Inferior parietal cortex (tissue), 1 donor: ENCODE results near the gene NKAIN4.

ENCODE experiments used
- DNase-seq: peaks from one replicate; pipeline ENCODE4 v3.0.0-alpha.2; 2016; ENCODE audit errors: extremely low spot score

Gene NKAIN4

GRCh38 chr20:63254232-63254605, at the start of gene NKAIN4:
TSS of gene NKAIN4 (minus strand) at chr20:63254463. CDS start at chr20:63254450, 13 bp downstream.
- no peak for DNase-seq

GRCh38 chr20:63303095-63303666, 48.9 kb upstream of the NKAIN4 start:
- no peak for DNase-seq

- no peak for DNase-seq
Measured at GRCh38 chr20:63301671-63302070, 47.4 kb upstream of the NKAIN4 start.

GRCh38 chr20:63298731-63299312, 44.6 kb upstream of the NKAIN4 start:
- no peak for DNase-seq

- no peak for DNase-seq
Measured at GRCh38 chr20:63297796-63298572, 43.7 kb upstream of the NKAIN4 start.

- no peak for DNase-seq
Measured at GRCh38 chr20:63297371-63297781, 43.1 kb upstream of the NKAIN4 start.

GRCh38 chr20:63296531-63297299, 42.5 kb upstream of the NKAIN4 start:
- DNase-seq = no peak

GRCh38 chr20:63295846-63296245, 41.6 kb upstream of the NKAIN4 start:
- DNase-seq = no peak

- no peak for DNase-seq
Measured at GRCh38 chr20:63295422-63295821, 41.2 kb upstream of the NKAIN4 start.

- DNase-seq = no peak
Measured at GRCh38 chr20:63295018-63295417, 40.8 kb upstream of the NKAIN4 start.

GRCh38 chr20:63294536-63294900, 40.3 kb upstream of the NKAIN4 start:
- no peak for DNase-seq

- DNase-seq = no peak
Measured at GRCh38 chr20:63293871-63294535, 39.7 kb upstream of the NKAIN4 start.

- DNase-seq = no peak
Measured at GRCh38 chr20:63293456-63293855, 39.2 kb upstream of the NKAIN4 start.

GRCh38 chr20:63292904-63293303, 38.6 kb upstream of the NKAIN4 start, which contains the start of gene COL20A1:
TSS of gene COL20A1 (plus strand) at chr20:63293186. CDS start at chr20:63295108, 1,922 bp downstream.
- no peak for DNase-seq

GRCh38 chr20:63292292-63292701, 38.0 kb upstream of the NKAIN4 start:
- no peak for DNase-seq

GRCh38 chr20:63291811-63292210, 37.5 kb upstream of the NKAIN4 start:
- no peak for DNase-seq

GRCh38 chr20:63290677-63291472, 36.6 kb upstream of the NKAIN4 start:
- DNase-seq = no peak

GRCh38 chr20:63290136-63290676, 35.9 kb upstream of the NKAIN4 start:
- DNase-seq = no peak

- DNase-seq = no peak
Measured at GRCh38 chr20:63289311-63290135, 35.3 kb upstream of the NKAIN4 start.
